HG03520 (cell line): ENCODE data around the gene IGDCC3.
"Not testable (repeated sequence)": the region's sequence is repeated elsewhere in the genome, so short reads cannot be mapped to it uniquely, and the experiment has no call there.

ENCODE experiments used
- ATAC-seq: cut with Tn5 transposase; IDR thresholded peaks from one replicate; pipeline ENCODE4 v1.9.1; 2021; ENCODE audit warnings: mild to moderate bottlenecking, moderate library complexity; ENCODE audit not compliant: unreplicated experiment

IGDCC3 gene

DNA sequence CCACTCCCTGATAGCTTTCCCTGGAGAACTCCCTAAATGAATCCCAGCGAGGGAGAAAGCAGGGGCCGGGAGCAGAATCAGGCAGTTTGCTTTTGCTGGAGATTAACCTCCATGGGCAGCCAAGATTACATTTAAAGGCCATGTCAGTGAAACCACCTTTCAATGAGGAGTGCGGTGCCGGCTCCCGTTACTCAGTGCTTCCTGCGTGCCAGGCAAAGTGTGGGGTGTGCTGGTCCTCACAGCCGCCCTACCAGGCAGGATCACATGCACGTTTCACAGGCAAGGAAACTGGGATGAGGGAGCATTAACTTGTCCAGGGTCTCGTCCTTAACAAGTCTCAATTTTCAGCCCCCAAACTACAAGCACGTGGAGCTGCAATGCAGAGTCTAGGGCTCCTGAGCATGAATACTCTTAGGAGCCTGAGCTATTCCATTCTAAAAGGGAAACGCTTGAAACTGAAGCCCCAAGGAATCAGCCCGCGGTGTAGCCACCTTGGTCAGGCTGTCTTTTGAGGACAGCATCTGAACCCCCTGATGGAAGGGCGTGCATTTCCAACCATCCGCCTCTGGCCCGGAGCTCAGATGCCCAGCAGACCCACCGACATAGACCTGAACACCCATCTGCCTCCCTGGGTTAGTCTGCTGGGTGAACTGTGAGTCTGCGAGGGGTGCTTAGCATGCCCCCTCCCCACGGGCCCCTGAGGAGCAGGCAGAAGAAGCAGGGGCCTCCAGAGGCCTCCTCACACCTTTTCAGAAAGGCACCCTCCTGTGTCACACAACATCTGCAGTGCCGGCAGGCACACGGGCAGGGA, 5.6 kb downstream of the IGDCC3 start:
- no peak for ATAC-seq

DNA sequence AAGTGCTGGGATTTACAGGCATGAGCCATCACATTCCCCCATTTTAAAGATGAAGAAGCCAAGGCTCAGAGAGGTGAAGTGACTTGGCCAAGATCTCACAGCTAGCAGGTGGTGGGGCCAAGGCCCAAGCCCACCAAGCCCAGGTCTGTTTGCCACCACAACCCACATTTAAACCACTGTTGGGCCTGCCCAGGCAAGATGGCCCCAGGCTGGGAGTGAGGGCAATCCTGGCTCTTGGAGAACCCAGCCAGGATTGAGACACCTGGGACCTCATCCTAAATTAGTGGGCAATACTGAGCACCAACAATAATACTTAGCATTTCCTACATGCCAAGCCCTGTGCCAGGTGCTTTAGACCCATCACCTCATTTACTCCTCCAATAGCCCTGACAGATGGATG, 6.9 kb downstream of the IGDCC3 start:
- no peak for ATAC-seq

DNA sequence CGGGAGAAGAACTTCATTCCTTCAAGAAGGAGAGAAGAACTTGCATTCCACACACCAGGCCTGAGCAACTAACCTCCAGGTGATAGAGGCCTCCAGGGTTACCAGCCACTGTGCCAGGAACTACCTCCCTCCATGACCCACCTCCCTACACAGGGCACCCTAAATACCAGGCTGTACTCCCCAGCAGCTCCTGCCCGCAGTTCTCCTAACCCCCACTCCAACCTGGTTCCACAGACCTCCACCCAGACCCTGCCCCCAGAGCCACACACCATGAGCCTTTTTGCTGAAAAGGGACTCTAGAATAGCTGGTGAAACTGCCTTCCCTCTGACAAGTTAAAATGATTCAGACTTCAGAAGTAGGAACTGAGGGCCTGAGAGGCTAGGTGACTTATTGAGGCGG, 8.2 kb downstream of the IGDCC3 start:
- no peak for ATAC-seq

DNA sequence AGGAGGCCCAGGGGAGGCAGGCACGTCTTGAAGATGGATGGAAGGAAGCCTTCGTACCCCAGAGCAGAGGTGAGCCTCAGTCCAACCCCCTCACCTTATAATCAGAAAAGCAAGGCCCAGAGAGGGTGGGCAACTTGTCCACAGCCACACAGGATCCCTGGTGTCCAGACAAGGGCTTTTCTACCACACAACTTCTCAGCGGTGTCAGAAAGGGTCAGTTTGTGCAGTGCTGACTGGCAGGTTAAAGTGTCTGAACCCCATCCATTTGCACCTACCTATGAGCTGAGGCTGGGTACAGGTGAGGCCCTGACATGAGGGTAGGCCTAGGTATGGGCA, 8.6 kb downstream of the IGDCC3 start:
- no peak for ATAC-seq

DNA sequence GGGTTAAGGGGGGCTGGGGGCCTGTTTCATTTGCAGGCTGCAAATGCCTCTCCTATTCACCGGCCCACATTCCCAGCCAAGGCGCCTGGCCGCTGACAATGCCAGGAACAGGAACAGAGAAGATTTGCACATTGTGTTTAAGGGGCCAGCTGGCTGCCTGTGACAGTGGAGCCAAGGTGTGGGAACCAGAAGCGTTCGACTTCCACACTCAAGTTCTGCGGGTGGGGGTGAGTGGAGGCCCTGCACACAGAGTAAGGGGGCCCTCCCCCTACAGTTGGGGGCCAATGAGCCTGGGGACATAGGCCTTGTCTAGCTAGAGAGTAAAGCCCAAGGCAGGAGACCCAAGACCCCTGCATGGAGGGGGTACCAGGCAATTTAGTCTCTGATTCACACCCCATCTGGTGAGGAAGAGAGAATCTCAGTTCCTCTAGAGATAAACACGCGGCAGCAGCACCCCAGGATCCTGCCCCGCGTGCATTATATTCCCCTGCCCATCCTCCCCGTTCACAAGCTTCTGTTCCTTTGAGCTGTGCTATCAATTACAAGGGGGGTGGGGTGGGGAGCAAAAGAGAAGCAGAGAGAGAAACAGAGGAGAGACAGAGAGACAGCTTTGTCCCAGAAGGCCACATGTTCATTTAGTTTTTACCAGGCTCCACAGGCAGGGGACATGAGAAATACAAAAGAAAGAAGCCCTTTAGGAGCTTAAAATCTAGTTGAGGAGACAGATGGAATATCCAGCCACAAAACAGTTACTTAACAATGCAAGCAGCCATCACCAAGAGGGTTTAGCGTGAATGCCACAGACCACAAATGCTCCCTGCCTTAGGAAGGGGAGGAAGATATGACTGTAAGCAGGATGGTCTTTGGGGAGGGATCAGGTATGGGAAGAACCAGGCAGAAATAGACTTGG, 9.2 kb downstream of the IGDCC3 start:
- no peak for ATAC-seq

DNA sequence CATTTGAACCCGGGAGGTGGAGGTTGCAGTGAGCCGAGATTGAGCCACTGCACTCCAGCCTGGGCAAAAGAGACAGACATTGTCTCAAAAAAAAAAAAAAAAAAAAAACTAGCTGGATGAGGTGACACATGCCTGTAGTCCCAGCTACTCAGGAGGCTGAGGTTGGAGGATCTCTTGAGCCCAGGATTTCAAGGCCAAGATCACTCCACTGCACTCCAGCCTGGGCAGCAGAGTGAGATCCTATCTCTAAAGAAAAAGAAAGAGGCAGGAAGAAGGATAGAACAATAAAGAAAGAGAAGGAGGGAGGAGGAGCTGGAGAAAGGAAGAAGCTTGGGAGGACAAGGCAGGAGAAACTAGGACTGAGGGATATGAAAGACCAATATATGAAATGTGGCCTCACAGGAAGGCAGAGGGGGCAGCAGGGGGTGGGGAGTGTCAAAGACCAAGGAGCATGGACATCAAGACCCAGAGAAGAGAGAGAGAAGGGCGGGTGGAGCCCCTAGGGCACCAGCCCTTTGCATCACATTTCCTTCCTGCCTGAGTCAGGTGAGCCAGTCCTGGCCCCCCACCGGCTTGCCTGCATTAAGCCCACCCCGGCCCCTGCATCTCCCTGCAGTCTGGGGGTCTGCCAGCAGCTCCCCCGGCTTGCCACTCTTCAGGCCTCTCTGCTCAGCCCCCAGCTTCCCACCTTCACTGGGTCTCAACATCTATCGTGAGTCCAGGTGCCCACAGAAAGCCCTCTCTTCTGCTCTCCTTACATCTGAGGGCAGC, 11.5 kb downstream of the IGDCC3 start:
- ATAC-seq, result no peak

DNA sequence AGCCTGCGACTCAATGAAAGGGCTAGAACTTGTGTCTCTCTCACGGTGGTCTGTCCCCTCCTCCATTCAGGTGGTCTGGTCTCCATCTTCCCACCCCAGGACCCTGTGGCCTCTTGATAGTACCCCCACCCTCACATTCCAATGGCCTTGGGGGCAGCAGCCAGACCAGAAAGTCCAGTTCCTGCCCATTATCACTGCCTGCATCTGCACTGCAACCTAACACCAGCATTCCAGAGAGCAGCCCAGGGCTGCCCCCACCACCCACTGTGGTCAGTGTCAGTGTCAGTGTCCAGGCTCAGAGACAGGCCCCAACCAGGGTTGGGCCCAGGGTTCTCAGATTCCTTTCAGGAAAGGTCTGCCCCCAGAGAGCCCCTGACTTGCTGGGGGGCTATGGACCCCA, 12.6 kb downstream of the IGDCC3 start:
- ATAC-seq, result no peak

DNA sequence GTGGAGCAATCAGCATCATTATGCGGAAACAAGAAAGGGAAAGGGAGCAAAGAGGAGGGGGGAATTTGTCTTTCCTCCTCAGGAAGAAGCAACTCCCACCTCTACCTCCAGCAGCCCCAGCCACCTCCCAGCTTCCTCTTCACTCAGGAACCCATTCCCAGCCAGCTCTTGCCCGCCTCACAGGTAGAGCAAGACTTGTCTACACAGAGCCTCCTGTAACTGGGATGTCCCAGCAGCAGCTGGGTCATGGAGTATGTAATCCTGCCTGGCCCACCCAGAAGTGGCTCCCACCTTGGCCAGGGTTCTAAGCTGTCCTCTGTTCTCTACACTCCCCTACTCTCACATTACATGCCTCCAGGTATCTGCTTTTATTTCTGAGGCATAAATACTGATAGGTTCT, 14.0 kb downstream of the IGDCC3 start:
- no peak for ATAC-seq

DNA sequence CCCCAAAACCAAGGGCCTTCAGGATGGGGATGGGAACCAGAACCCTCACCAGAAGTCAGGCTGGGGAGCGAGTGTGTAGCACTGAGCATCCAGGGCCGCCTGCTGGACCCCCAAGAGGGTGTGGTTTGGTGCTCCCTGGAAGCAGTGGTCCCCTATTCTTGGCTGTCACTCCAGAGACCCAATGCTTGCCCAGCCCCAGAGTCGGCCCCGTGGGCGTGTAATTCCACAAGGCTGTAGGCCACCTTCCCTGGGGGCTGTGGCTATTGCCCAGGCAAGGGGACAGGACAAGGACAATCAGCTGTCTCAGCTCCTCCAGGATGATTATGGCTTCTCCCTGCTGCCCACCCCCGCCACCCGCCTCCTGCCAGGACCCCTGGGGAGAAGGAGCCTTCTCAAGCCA, 14.5 kb downstream of the IGDCC3 start:
- no peak for ATAC-seq

DNA sequence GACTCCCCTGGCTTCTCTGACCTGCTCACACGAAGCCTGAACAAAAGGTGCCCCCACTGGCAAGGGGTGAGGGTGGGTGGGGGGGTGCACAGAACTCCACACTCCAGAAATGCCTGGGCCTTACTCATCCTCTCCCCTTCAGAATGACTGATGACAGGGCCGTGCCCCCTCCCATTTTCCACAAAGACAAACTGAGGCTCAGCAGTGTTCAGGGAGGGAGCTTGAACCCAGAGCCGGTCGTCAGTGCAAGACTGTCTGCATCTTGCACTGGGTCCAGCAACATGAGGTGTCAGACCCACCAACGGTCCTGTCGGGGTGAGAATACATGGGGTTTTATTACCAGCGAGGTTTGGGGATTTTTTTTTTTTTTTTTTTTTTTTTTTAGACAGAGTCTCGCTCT, 15.3 kb downstream of the IGDCC3 start:
- ATAC-seq, result no peak

DNA sequence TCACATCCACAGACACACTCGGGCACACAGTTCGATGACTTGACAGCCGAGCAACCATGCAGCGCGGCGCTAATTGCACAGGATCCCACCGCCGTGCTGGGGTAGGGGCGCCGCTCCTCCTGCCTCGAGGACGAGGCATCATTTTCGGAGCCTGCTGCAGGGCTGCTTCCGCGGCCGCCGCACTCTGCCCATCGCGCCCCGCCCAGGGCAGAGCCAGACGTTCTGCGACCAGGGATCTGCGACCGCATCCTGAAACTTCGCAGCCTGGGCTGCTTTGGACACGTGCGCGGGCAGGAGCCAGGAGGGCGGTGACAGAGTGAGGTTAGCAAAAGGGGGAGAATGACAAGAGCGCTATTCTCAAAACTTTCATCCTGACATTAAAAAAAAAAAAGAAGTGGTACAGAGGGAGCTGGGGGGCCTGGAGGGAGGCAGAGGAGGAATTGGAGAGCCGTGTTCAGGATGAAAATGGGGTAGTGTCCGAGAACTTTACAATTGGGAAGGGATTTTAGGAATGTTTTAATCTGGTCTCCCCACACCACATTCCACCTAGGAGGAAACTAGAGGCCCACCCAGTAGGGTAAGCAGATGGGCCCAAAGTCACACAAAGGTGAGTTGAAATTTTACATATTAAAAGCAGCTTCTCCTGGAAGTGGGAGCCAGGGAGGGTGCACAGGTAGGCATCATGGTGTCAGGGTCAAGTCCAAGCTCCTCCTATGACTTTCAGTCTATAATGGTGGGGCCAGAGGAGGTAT, 15.9 kb downstream of the IGDCC3 start:
- no peak for ATAC-seq

DNA sequence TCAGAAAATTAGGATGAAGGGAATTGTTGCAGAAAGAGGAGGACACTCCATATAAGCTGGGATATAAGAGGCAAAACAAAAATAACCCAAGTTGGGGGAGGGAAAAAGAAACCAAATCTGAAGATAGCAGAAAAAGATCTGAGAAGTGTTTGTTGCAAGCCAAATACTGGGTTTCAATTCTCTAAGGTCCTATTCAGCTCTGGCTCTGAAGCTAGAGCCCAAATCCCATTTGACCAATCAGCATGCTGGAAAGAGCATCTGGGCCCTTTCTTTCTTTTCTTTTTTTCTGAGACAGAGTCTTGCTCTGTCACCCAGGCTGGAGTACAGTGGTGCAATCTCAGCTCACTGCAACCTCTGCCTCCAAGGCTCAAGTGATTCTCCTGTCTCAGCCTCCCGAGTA, 17.3 kb downstream of the IGDCC3 start:
- no peak for ATAC-seq

DNA sequence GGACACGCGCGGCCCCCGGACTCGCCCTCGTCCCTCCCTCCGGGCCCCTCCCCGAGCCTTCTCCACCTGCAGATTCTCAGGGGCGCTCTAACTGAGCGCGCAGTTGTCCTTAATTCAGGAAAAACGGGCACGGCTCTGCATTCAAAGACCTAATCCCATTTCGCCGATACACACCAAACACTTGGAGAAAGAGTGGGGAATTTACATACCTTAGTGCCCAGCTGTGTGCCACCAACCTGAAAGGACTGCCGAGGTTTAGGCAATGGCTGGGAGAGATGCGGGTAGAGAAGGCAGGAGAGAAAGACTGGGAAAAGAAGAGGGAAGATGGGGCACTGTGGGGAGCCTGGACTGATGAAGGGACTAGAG, 21.8 kb downstream of the IGDCC3 start:
- ATAC-seq, result no peak

DNA sequence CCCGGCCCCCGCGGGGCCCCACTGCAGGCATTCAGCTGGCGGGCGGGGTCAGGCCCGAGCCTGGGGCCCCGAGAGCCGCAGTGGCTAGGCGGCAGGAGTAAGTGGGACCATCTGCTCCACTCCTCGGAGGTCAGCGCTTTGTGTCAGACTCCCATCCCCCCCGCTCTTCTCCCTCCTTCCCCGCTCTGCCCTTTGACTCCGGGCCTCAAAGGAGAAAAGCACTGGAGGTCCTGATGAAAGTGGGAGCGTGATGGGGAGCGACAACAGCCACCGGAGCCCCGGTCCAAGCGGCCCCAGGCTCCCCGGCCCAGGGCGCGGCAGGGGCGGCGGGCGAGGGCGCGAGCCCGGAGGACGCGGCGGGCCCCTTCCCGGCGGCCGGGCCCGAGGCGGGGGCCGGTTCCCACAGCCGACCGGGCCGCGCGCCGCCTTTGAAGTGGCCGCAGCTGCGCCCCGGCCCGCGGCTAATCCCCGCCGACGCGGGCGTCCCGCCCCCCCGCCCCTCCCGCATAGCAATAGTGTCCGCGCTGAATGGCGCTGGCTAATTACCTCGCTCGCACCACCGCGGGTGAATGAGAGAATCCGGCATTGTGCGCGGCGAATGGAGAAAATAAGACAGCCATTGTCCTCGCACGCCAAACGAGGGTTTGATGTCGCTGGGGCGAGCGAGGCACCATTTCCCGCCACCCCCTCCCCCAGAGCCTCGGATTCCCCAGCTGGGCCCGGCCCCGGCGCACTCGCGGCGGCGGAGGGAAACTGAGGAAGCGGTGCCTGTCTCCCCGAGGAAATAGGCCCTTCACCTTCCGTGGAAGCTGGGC, 22.4 kb downstream of the IGDCC3 start:
- ATAC-seq, result no peak

DNA sequence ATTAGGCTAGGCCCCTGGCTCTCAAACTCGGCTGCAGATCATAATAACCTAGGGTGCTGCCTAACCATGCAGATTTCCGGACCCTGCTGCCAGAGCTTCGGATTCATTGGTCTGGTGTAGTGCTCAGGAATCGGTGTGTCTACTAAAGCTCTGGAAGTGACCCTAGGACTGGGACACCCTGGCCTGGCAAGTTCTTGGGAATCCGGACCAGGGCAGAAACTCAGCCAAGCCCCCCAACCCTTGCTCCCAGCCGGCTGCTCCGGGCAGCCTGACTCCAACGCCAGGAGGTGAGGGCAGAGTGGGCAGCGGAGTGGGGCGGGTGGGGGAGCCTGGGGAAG, 23.0 kb downstream of the IGDCC3 start:
- no peak for ATAC-seq

DNA sequence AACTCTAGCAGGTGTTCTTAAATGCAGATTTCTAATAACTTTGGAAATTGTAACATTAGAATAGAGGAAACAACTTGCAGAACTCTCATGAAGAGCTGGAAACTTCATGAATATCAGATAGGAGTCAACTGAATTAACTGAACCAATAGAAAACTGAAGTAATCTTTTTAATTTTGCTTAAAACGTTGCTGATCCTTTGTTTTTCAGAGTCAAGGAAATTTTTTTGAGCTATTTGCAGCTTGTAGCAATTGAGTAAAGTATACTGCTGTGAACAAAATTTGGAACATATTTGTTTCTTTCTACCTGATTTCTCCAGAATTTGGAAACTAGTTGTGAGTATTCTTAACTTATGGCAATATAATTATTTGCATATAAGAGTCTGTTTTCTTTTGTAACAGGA, 25.8 kb downstream of the IGDCC3 start:
- not testable (repeated sequence) for ATAC-seq

DNA sequence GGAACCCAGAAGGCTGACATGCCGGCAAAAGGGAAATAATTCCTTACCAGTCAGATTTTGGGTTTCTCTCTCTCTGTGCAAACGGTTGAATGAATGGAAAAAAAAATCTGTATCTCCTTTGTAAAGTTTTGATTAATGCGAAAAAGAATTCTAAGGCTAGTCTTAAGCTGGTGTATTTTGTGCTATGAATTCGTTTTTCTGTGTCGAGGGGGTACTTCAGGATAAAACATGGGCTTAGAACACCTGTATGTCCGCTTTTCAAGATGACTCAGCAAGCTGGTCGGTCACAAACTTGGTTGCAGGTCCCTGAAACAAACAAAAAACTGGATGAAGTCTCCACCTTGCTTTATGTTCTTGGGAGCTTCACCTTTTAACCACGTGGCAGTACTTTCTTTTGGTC, 28.5 kb downstream of the IGDCC3 start:
- ATAC-seq, result no peak

DNA sequence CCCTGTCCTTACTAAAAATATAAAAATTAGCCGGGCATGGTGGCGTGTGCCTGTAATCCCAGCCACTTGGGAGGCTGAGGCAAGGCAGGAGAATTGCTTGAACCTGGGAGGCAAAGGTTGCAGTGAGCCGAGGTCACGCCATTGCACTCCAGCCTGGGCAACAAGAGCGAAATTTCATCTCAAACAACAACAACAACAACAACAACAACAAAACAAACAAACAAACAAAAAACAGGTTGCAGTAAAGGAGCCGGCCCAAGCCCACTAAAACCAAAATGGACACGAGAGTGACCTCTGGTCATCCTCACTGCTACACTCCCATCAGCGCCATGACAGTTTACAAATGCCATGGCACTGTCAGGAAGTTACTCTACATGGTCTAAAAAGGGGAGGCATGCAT, 30.0 kb downstream of the IGDCC3 start:
- not testable (repeated sequence) for ATAC-seq

DNA sequence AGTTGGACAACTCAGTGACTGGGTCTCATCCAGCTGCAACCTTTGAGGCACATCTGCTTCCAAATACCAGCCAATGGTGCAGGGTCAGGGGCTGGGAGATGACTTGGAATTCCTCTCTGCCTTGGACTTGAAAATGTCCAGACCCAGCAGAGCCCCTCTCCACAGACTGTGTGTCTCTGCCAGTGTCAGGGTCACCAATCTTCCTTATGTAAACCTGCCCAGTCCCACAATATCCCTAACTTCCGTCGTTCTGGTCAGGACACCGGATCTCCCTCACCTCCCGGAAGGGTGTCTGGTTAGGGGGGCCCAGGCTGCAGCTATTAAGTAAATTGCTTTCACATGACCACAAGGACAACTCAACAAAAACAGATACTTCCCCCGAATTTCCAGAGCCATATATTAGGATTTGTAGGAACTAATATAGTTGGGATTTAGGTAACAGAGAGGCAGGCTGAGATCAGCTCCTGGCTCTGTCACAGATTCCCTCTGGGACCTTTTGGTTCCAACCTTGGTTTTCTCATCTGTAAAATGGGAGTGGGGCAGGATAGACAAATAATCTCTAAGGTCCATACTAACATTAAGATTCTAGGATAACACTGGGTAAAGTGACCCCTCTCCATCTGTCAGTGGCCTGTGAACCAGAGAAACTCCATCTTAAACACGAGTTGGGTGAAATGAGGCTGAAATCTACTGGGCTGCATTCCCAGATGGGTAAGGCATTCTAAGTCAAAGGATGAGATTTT, 30.8 kb downstream of the IGDCC3 start:
- ATAC-seq, result no peak

DNA sequence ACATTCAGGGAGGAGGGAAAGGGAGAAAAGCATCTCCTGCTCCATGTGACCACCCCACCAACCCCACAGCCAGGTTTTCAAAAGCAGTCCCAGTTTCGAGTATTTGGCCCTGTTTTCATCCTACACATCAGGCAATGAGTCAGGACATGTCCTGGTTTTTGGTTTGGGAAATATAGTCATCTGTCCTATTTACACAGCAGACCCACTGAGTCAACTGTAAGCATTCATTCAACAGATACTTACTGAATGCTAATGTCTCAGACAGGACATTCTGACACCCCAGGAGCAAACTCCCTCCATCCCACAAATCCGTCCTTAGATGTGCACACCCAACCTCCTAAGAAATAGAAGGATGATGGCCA, 32.9 kb downstream of the IGDCC3 start:
- ATAC-seq, result no peak
